Osteoblast (primary cell): ENCODE results near the gene CPXM2. TPM values are rescaled to one million over a fixed set of nuclear protein-coding genes. Genes with fewer than 3 reads are reported as not detected.

Source experiments
- DNase-seq: peaks from one replicate; pipeline ENCODE4 v3.0.0; 2011; ENCODE audit warnings: low spot score, mixed read lengths; ENCODE audit not compliant: insufficient read length; ENCODE audit errors: missing footprints
- H2AFZ ChIP-seq: 2 replicates; pipeline ENCODE4 v1.6.0; 2011; ENCODE audit warnings: mild to moderate bottlenecking, low read length
- H3K27ac ChIP-seq: 2 replicates; pipeline ENCODE4 v1.5.1; 2011; ENCODE audit warnings: mild to moderate bottlenecking, low read depth, low read length, moderate library complexity
- H3K27me3 ChIP-seq: 2 replicates; pipeline ENCODE4 v1.6.0; 2012; ENCODE audit warnings: mild to moderate bottlenecking, control low read depth, inconsistent platforms, low read length, moderate library complexity; ENCODE audit not compliant: insufficient read depth
- H3K36me3 ChIP-seq: 2 replicates; pipeline ENCODE4 v1.5.1; 2011; ENCODE audit warnings: mild to moderate bottlenecking, low read length, control low read depth, moderate library complexity; ENCODE audit not compliant: insufficient read depth
- H3K4me1 ChIP-seq: 2 replicates; pipeline ENCODE4 v1.5.1; 2011; ENCODE audit warnings: mild to moderate bottlenecking, low read length, control low read depth, moderate library complexity; ENCODE audit not compliant: insufficient read depth
- H3K4me2 ChIP-seq: 2 replicates; pipeline ENCODE4 v1.6.0; 2011; ENCODE audit warnings: mild to moderate bottlenecking, low read length; ENCODE audit not compliant: insufficient read depth
- H3K4me3 ChIP-seq: fragments of 200-600 bp; sonication (generic); 3 replicates; pipeline ENCODE4 v1.5.1; 2012; ENCODE audit warnings: mild to moderate bottlenecking, low read length, inconsistent platforms; ENCODE audit not compliant: insufficient read depth
- H3K79me2 ChIP-seq: 2 replicates; pipeline ENCODE4 v1.6.0; 2012; ENCODE audit warnings: mild to moderate bottlenecking, low read length, control low read depth, inconsistent platforms; ENCODE audit not compliant: insufficient read depth
- H3K9me3 ChIP-seq: 2 replicates; pipeline ENCODE4 v1.5.1; 2011; ENCODE audit warnings: low read depth, low read length, control low read depth
- H4K20me1 ChIP-seq: 2 replicates; pipeline ENCODE4 v1.6.0; 2012; ENCODE audit warnings: mild to moderate bottlenecking, low read length, control low read depth; ENCODE audit not compliant: insufficient read depth
- CTCF ChIP-seq: IDR thresholded peaks from 2 replicates; pipeline ENCODE4 v1.5.1; 2011; ENCODE audit warnings: mild to moderate bottlenecking, low read depth, low read length, moderate library complexity; ENCODE audit errors: extremely low read depth
- total RNA-seq: library from RNA; depleted of rRNA; stranded (reverse); fragments of >200 nt; gene quantifications from 2 replicates; pipeline ENCODE4 v1.2.3, GENCODE V29; 2012

Gene CPXM2
- total RNA-seq, 1 donor, result 0.36 TPM

DNA sequence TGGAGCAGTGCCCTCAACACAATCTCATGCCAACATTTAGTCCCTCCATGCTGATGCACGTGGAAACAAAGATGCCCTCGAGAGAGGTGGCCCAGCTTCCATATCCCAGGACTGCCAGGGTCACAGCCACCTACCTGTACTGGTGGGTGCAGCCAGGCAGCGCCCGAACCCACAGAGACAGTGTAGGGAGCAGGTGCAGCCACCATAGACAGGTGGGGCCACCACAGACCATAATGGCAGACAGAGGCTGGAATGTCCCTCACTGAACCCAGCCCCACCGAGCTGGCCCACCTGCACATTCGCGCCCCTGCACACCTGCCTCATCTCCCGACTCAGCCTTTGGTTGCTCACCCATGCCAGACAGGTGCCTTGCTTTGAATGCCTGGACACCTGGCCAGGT lies 18.3 kb upstream of the CPXM2 start:
- Histone ChIP-seq H4K20me1 (no peaks in the 10 kb centered on the region), H3K4me2 (no peak overlapping the region), H3K27me3 (no peaks in the 10 kb centered on the region), H3K4me1 (no peaks in the 10 kb centered on the region), H3K79me2 (no peaks in the 10 kb centered on the region), H2AFZ (no peak overlapping the region), H3K27ac (no peak overlapping the region), H3K4me3 (no peak overlapping the region), H3K9me3 (no peaks in the 10 kb centered on the region), H3K36me3 (no peaks in the 10 kb centered on the region)
- no peak for DNase-seq
- no peak for TF ChIP-seq CTCF

DNA sequence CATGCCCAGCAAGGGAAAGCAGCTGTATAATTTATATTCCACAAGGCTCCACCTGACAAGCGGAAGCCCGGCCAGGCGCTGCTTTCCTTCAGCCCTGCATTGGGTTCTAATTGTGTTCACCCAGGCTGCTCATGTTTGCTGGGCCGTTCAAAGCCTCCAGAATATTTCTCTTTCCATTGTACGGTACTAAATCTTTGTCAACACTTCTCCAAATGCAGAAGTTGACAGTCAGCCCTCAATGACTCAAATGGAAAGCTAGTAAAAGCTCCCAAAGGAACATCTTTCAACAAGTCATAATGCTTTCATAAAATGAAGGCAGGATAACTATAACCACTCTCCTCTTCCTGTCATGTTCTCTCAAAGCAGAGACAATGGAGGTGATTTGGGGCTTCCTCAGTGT lies 17.8 kb upstream of the CPXM2 start:
- Histone ChIP-seq H3K27me3 (no peaks in the 10 kb centered on the region), H2AFZ (no peak overlapping the region), H3K9me3 (no peaks in the 10 kb centered on the region), H3K4me2 (no peak overlapping the region), H4K20me1 (no peaks in the 10 kb centered on the region), H3K4me3 (no peak overlapping the region), H3K4me1 (no peaks in the 10 kb centered on the region), H3K36me3 (no peaks in the 10 kb centered on the region), H3K27ac (no peak overlapping the region), H3K79me2 (no peaks in the 10 kb centered on the region)
- no peak for DNase-seq
- no peak for TF ChIP-seq CTCF

DNA sequence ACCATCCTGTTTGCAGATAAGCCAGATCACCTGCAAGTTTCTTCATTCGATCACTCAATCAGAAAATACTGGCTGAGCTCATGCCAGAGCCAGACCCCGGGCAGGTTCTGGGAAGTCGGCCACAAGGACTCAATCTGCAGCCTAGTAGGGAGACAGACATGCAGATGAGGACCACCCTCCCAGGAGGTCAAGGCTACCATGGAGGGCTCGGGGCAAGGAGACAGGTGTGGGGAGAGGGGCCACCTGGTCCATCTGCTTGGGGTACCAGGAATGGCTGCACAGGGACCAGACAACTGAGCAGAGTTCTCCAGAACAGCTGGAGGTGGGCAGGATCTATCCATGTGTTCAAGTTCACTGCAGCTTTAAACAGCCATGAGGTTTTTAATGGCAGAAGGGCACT lies 16.8 kb upstream of the CPXM2 start:
- no peaks in the 10 kb centered on the region for H3K4me1 ChIP-seq
- H3K79me2 ChIP-seq, result no peaks in the 10 kb centered on the region
- no peaks in the 10 kb centered on the region for H3K9me3 ChIP-seq
- no peaks in the 10 kb centered on the region for H4K20me1 ChIP-seq
- no peak overlapping the region for H2AFZ ChIP-seq
- H3K27ac ChIP-seq, result no peak overlapping the region
- H3K4me3 ChIP-seq, result no peak overlapping the region
- H3K4me2 ChIP-seq, result no peak overlapping the region
- H3K36me3 ChIP-seq, result no peaks in the 10 kb centered on the region
- DNase-seq, result no peak
- H3K27me3 ChIP-seq, result no peaks in the 10 kb centered on the region
- no peak for TF ChIP-seq CTCF

DNA sequence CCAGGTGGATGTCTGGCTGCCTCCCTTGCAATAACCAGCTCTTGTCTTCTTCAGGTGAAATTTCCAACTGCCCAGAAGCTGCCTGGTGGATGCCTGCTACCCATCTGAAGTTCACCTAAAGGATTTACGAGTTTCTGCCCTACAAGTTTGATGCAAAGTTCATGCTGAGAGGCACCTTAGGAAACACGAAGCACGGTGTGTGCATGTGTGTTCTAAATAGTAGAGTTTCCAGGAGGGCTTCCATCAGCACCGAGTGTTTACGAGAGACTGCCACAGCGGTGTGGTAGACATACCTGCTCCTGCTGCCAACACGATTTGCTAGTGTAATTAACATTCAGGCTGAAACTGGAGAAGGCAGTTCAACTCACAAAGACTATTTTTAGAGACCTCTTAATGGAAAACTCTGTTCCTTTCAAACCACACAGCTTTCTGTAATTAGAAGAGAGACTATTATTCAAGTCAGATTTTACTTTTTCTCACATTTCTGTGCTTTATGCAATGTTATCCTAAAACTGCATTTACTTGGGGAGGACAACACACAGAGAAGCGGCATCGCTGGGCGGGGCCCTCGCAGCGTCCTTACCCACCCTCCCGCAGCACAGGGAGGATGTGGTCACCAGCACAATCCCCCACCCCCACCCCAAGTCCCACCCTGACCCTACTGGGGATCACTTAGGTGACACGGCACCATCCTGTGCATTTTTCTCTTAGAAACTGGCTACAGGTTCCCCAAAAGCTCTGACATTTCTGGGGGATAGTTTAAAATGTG lies 15.5 kb upstream of the CPXM2 start:
- Histone ChIP-seq H3K4me3 (no peak overlapping the region), H3K9me3 (no peaks in the 10 kb centered on the region), H3K4me2 (no peak overlapping the region), H3K79me2 (no peaks in the 10 kb centered on the region), H3K27me3 (no peaks in the 10 kb centered on the region), H2AFZ (no peak overlapping the region), H3K36me3 (no peaks in the 10 kb centered on the region), H3K27ac (no peak overlapping the region), H4K20me1 (no peaks in the 10 kb centered on the region), H3K4me1 (no peaks in the 10 kb centered on the region)
- DNase-seq, result no peak
- TF ChIP-seq CTCF, result no peak
